ENCODE measurements around the gene EIF4EBP3. TPM values are rescaled to one million over a fixed set of nuclear protein-coding genes. Genes with fewer than 3 reads are reported as not detected.

Gene EIF4EBP3
- total and polyA plus RNA-seq, 10 donors = 11.5 to 75.6 (median 21.0) TPM

GRCh38 chr5:140598836-140599235, 51.4 kb downstream of the EIF4EBP3 start:
- intact Hi-C loops (cut with DNase I; ENCODE audit: low total_unique reads) = no loop called here
- Histone ChIP-seq H3K27ac (no peak overlapping the region), H3K9me3 (no peaks in the 10 kb centered on the region), H3K4me3 (no peak overlapping the region), H3K36me3 (no peaks in the 10 kb centered on the region), H3K4me1 (peaks cover 2 to 50% (median 17%) of the 10 kb centered on the region in 6 donors), H3K27me3 (replicated peaks in 1 of 7) (no peaks in the 10 kb centered on the region)
- TF ChIP-seq CTCF (IDR thresholded peaks at IDR 0.05 in 8 of 11, conservative IDR thresholded peaks at IDR 0.05 in 3 of 11) (no peak), POLR2A (IDR thresholded peaks at IDR 0.05) (no peak), POLR2AphosphoS5 (IDR thresholded peaks at IDR 0.05) (no peak)
- DNase-seq = no peak
- WGBS, 5 donors = 71 to 93% (median 91%) methylated on average over 2 of the region's 2 CpGs

Small RNA genes lying within 50 kb of the gene (microRNA-seq; reads per million reads assigned to microRNA genes)
- gene MIR6831 = 0 reads per million in 3 donors

Small RNA genes lying within 50 kb of the gene (small RNA-seq; reads per million reads assigned to genes)
- gene RF00279 (0 to 0.29 (median 0.14) reads per million in 4 donors), gene RF00443 (0 reads per million in 4 donors)

Other genes starting within 250 kb of the EIF4EBP3 start
- 10 to 100 TPM; 38.0 to 77.3 (median 41.2) TPM for gene PFDN1, start 244.6 kb upstream of the EIF4EBP3 start, total RNA-seq
- 10 to 100 TPM; 62.8 to 82.1 (median 77.9) TPM for gene PFDN1, start 244.6 kb upstream of the EIF4EBP3 start, polyA plus RNA-seq
- 10 to 100 TPM in 2 of 7 donors, 1 to 10 TPM in 5; 4.2 to 16.2 (median 8.9) TPM for gene HBEGF, start 201.1 kb upstream of the EIF4EBP3 start, total RNA-seq
- 1 to 10 TPM; 1.2 to 2.7 (median 1.7) TPM for gene HBEGF, start 201.1 kb upstream of the EIF4EBP3 start, polyA plus RNA-seq
- under 1 TPM in 4 of 7 donors, not detected in 3; 0.10 to 0.54 (median 0.16) TPM for gene SLC4A9, start 187.5 kb upstream of the EIF4EBP3 start, total RNA-seq
- under 1 TPM; 0.03 to 0.05 (median 0.04) TPM for gene SLC4A9, start 187.5 kb upstream of the EIF4EBP3 start, polyA plus RNA-seq
- 100 to 1,000 TPM; 154 to 235 (median 167) TPM for gene ANKHD1, start 145.8 kb upstream of the EIF4EBP3 start, total RNA-seq
- 10 to 100 TPM; 30.5 to 52.3 (median 42.3) TPM for gene ANKHD1, start 145.8 kb upstream of the EIF4EBP3 start, polyA plus RNA-seq
- 10 to 100 TPM; 22.9 to 33.5 (median 25.4) TPM for gene SRA1, start 9.8 kb downstream of the EIF4EBP3 start, total RNA-seq
- gene SRA1, start 9.8 kb downstream of the EIF4EBP3 start, polyA plus RNA-seq = 10 to 100 TPM; 32.6 to 42.1 (median 36.6) TPM
- 10 to 100 TPM; 31.9 to 57.8 (median 42.2) TPM for gene APBB3, start 16.9 kb downstream of the EIF4EBP3 start, total RNA-seq
- 10 to 100 TPM; 26.0 to 43.4 (median 41.0) TPM for gene APBB3, start 16.9 kb downstream of the EIF4EBP3 start, polyA plus RNA-seq
- 10 to 100 TPM; 44.1 to 64.0 (median 58.7) TPM for gene SLC35A4, start 17.2 kb downstream of the EIF4EBP3 start, total RNA-seq
- 10 to 100 TPM; 23.3 to 40.8 (median 27.7) TPM for gene SLC35A4, start 17.2 kb downstream of the EIF4EBP3 start, polyA plus RNA-seq
- gene CD14, start 85.5 kb downstream of the EIF4EBP3 start, total RNA-seq = 100 to 1,000 TPM in 4 of 7 donors, 10 to 100 TPM in 3; 80.2 to 209 (median 101) TPM
- 10 to 100 TPM; 40.2 to 60.9 (median 48.9) TPM for gene CD14, start 85.5 kb downstream of the EIF4EBP3 start, polyA plus RNA-seq
- 10 to 100 TPM; 18.3 to 55.2 (median 24.5) TPM for gene TMCO6, start 91.8 kb downstream of the EIF4EBP3 start, total RNA-seq
- 10 to 100 TPM; 12.0 to 21.0 (median 18.2) TPM for gene TMCO6, start 91.8 kb downstream of the EIF4EBP3 start, polyA plus RNA-seq
- 10 to 100 TPM; 35.1 to 61.4 (median 46.9) TPM for gene NDUFA2, start 100.0 kb downstream of the EIF4EBP3 start, total RNA-seq
- gene NDUFA2, start 100.0 kb downstream of the EIF4EBP3 start, polyA plus RNA-seq = 100 to 1,000 TPM; 211 to 237 (median 216) TPM
- gene IK, start 100.2 kb downstream of the EIF4EBP3 start, total RNA-seq = 100 to 1,000 TPM in 2 of 7 donors, 10 to 100 TPM in 5; 77.2 to 139 (median 90.4) TPM
- gene IK, start 100.2 kb downstream of the EIF4EBP3 start, polyA plus RNA-seq = 10 to 100 TPM; 61.1 to 68.0 (median 64.4) TPM
- gene WDR55, start 117.2 kb downstream of the EIF4EBP3 start, total RNA-seq = 10 to 100 TPM; 23.0 to 30.8 (median 25.7) TPM
- 10 to 100 TPM; 14.2 to 25.6 (median 21.6) TPM for gene WDR55, start 117.2 kb downstream of the EIF4EBP3 start, polyA plus RNA-seq
- 1 to 10 TPM; 1.2 to 2.8 (median 1.8) TPM for gene DND1, start 125.9 kb downstream of the EIF4EBP3 start, total RNA-seq
- gene DND1, start 125.9 kb downstream of the EIF4EBP3 start, polyA plus RNA-seq = 1 to 10 TPM; 2.2 to 4.7 (median 3.8) TPM
- gene HARS1, start 143.7 kb downstream of the EIF4EBP3 start, total RNA-seq = 10 to 100 TPM; 41.9 to 53.9 (median 47.6) TPM
- 10 to 100 TPM; 38.4 to 46.3 (median 45.5) TPM for gene HARS1, start 143.7 kb downstream of the EIF4EBP3 start, polyA plus RNA-seq
- gene HARS2, start 143.8 kb downstream of the EIF4EBP3 start, total RNA-seq = 10 to 100 TPM; 30.2 to 40.8 (median 37.2) TPM
- 10 to 100 TPM; 16.5 to 26.1 (median 24.1) TPM for gene HARS2, start 143.8 kb downstream of the EIF4EBP3 start, polyA plus RNA-seq
- 10 to 100 TPM; 34.4 to 52.3 (median 43.1) TPM for gene ZMAT2, start 152.8 kb downstream of the EIF4EBP3 start, total RNA-seq
- 10 to 100 TPM; 44.1 to 80.3 (median 57.8) TPM for gene ZMAT2, start 152.8 kb downstream of the EIF4EBP3 start, polyA plus RNA-seq
- gene PCDHA1, start 238.5 kb downstream of the EIF4EBP3 start, total RNA-seq = not detected
- gene PCDHA1, start 238.5 kb downstream of the EIF4EBP3 start, polyA plus RNA-seq = under 1 TPM in 1 of 3 donors, not detected in 2; 0.05 TPM
- under 1 TPM in 1 of 7 donors, not detected in 6; 0.09 TPM for gene PCDHA2, start 247.2 kb downstream of the EIF4EBP3 start, total RNA-seq
- gene PCDHA2, start 247.2 kb downstream of the EIF4EBP3 start, polyA plus RNA-seq = under 1 TPM in 1 of 3 donors, not detected in 2; 0.03 TPM

Data from spleen (tissue), 11 donors.